Chondrocyte (in vitro differentiated cells): ENCODE measurements around the gene ACTR8. TPM values are rescaled to one million over a fixed set of nuclear protein-coding genes. Genes with fewer than 3 reads are reported as not detected.

ENCODE experiments used
- DNase-seq: peaks from one replicate; pipeline ENCODE4 v3.0.0; 2021; ENCODE audit warnings: mixed read lengths, low spot score
- H3K27ac Mint-ChIP-seq: one replicate; pipeline ENCODE4 v1.8.0; 2021; ENCODE audit warnings: mild to moderate bottlenecking, moderate library complexity, mixed read lengths; ENCODE audit not compliant: unreplicated experiment
- H3K27me3 Mint-ChIP-seq: 2 replicates; pipeline ENCODE4 v1.8.0; 2021; ENCODE audit warnings: low read depth, mixed read lengths
- H3K36me3 Mint-ChIP-seq: 2 replicates; pipeline ENCODE4 v1.8.0; 2021; ENCODE audit warnings: low read depth, mixed read lengths
- H3K4me1 Mint-ChIP-seq: 2 replicates; pipeline ENCODE4 v1.8.0; 2021; ENCODE audit warnings: low read depth, mild to moderate bottlenecking, mixed read lengths
- H3K4me3 Mint-ChIP-seq: one replicate; pipeline ENCODE4 v1.8.0; 2021; ENCODE audit warnings: mild to moderate bottlenecking, moderate library complexity, mixed read lengths; ENCODE audit not compliant: unreplicated experiment
- H3K9me3 Mint-ChIP-seq: 2 replicates; pipeline ENCODE4 v1.8.0; 2021; ENCODE audit warnings: low read depth, mixed read lengths
- total RNA-seq: library from RNA; stranded (reverse); gene quantifications from 3 replicates; pipeline ENCODE4 v1.2.1, GENCODE V29; 2021
- TF ChIP-seq, protein P1 (sequence below): fragments of 200-600 bp; sonication (generic); IDR thresholded peaks from 2 replicates; pipeline ENCODE4 v1.5.0; 2021; ENCODE audit warnings: antibody characterized with exemption, mild to moderate bottlenecking, moderate library complexity

Gene ACTR8
- total RNA-seq, 1 donor from 2014 or later: 37.0 TPM

GRCh38 chr3:53902711-53903110 is 20.8 kb upstream of the ACTR8 start:
- Mint-ChIP-seq H3K4me3 (no peak overlapping the region), H3K27ac (no peak overlapping the region), H3K27me3 (peaks cover 23% of the 10 kb centered on the region), H3K36me3 (peaks cover 1% of the 10 kb centered on the region), H3K4me1 (no peaks in the 10 kb centered on the region), H3K9me3 (peaks cover 6% of the 10 kb centered on the region)
- TF ChIP-seq, protein P1, sequence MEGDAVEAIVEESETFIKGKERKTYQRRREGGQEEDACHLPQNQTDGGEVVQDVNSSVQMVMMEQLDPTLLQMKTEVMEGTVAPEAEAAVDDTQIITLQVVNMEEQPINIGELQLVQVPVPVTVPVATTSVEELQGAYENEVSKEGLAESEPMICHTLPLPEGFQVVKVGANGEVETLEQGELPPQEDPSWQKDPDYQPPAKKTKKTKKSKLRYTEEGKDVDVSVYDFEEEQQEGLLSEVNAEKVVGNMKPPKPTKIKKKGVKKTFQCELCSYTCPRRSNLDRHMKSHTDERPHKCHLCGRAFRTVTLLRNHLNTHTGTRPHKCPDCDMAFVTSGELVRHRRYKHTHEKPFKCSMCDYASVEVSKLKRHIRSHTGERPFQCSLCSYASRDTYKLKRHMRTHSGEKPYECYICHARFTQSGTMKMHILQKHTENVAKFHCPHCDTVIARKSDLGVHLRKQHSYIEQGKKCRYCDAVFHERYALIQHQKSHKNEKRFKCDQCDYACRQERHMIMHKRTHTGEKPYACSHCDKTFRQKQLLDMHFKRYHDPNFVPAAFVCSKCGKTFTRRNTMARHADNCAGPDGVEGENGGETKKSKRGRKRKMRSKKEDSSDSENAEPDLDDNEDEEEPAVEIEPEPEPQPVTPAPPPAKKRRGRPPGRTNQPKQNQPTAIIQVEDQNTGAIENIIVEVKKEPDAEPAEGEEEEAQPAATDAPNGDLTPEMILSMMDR: no peak
- no peak for DNase-seq

- Mint-ChIP-seq H3K4me1 (no peaks in the 10 kb centered on the region), H3K27ac (no peak overlapping the region), H3K4me3 (no peak overlapping the region), H3K36me3 (peaks cover 1% of the 10 kb centered on the region), H3K9me3 (peaks cover 6% of the 10 kb centered on the region), H3K27me3 (peaks cover 29% of the 10 kb centered on the region)
- no peak for DNase-seq
- TF ChIP-seq, protein P1: no peak
Measured at GRCh38 chr3:53902067-53902466, 20.1 kb upstream of the ACTR8 start.

- TF ChIP-seq, protein P1: no peak
- H3K4me3 Mint-ChIP-seq: no peak overlapping the region
Measured at GRCh38 chr3:53900666-53901331, 18.8 kb upstream of the ACTR8 start.

DNA sequence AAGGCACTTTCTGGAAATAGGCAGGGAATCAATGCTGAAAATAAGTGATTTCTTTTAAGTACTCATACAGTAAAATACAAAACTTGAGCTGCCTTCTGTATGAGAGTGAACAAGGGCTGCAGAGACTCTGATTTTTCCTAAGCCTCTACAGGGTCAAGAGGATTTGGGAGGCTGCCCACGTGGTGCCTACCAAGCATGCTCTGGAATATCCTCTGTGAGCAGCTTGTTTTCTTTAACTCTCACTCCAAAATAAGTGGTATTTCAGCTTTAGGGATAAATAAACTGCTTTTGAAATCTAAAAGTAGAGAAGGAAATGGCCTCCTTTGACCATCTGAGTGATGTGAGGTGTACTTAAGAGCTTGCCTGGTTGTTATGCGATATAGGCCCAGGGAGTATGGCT is 17.8 kb upstream of the ACTR8 start:
- Mint-ChIP-seq H3K4me1 (no peaks in the 10 kb centered on the region), H3K27me3 (peaks cover 34% of the 10 kb centered on the region), H3K27ac (no peak overlapping the region), H3K36me3 (no peaks in the 10 kb centered on the region), H3K9me3 (no peaks in the 10 kb centered on the region), H3K4me3 (no peak overlapping the region)
- TF ChIP-seq, protein P1: no peak
- DNase-seq: no peak

More at GRCh38 chr3:53900666-53901331, 18.8 kb upstream of the ACTR8 start:
- no peaks in the 10 kb centered on the region for H3K4me1 Mint-ChIP-seq
- peaks cover 27% of the 10 kb centered on the region for H3K27me3 Mint-ChIP-seq
- H3K36me3 Mint-ChIP-seq: no peaks in the 10 kb centered on the region
- H3K9me3 Mint-ChIP-seq: no peaks in the 10 kb centered on the region
- no peak for DNase-seq
- H3K27ac Mint-ChIP-seq: no peak overlapping the region

DNA sequence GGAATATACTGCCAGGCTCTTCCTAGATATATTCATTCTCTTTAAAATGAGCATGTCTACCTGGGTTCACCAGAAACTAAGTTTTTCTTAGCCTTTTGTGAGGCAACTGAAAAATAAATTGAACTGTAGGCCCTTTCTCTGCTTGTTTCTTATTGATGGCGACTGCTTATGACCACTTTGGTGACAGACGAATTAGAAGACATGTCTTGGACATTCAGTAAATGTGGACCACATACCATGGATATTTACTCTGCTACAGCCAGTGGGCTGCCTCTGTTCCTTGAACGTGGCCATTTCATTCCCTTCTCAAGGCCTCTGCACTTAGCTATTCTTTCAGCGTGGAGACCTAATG is 10.3 kb upstream of the ACTR8 start:
- peaks cover 29% of the 10 kb centered on the region for H3K27me3 Mint-ChIP-seq
- TF ChIP-seq, protein P1: no peak
- H3K4me3 Mint-ChIP-seq: peak overlapping the region; percentile 97
- H3K36me3 Mint-ChIP-seq: peaks cover 8% of the 10 kb centered on the region
- peaks cover 10% of the 10 kb centered on the region for H3K9me3 Mint-ChIP-seq
- H3K4me1 Mint-ChIP-seq: peaks cover 33% of the 10 kb centered on the region
- no peak for DNase-seq
- peak overlapping the region; percentile 100 for H3K27ac Mint-ChIP-seq
